IMR-90 (cell line): ENCODE data around the gene VSNL1. TPM values are rescaled to one million over a fixed set of nuclear protein-coding genes. Genes with fewer than 3 reads are reported as not detected.
A peak's percentile ranks its signal among the peaks of the same experiment; 100 is the strongest.

Source experiments
- ATAC-seq: fragments of 200-7000 bp; cut with Tn5 transposase; 2 replicates; pipeline ENCODE4 v1.9.1; 2020; ENCODE audit warnings: low read depth, mild to moderate bottlenecking, moderate library complexity
- BruUV-seq: library from RNA; stranded (reverse); fragments of 400-500 nt; replicated peaks from 2 replicates; lab custom pipeline; 2021; lab: Mats Ljungman, UMichigan
- CTCF ChIA-PET: fragments of 300-600 bp; formaldehyde crosslinking; extraction: SDS; loops from one replicate; lab custom pipeline; 2021; ENCODE audit warnings: antibody characterized with exemption; lab: Yijun Ruan, JAX
- POLR2A ChIA-PET: fragments of 300-600 bp; sonication (Branson Sonifier 250); formaldehyde crosslinking; loops from one replicate; lab custom pipeline; 2022; ENCODE audit warnings: antibody characterized with exemption; ENCODE audit not compliant: unreplicated experiment; lab: Charles Lee
- DNase-seq: peaks from one replicate; pipeline ENCODE4 v3.0.0; 2013
- H2AFZ ChIP-seq: replicated peaks from 2 replicates; pipeline ENCODE3; 2013; ENCODE audit warnings: low read length, mild to moderate bottlenecking; ENCODE audit not compliant: poor library complexity
- H2AK5ac ChIP-seq: 2 replicates; pipeline ENCODE4 v1.6.1; 2013; ENCODE audit warnings: low read depth, low read length, inconsistent platforms
- H2AK9ac ChIP-seq: replicated peaks from 2 replicates; pipeline ENCODE3; 2013; ENCODE audit warnings: mild to moderate bottlenecking, low read depth, low read length, moderate library complexity; ENCODE audit not compliant: poor library complexity
- H2BK120ac ChIP-seq: 2 replicates; pipeline ENCODE4 v1.6.1; 2013; ENCODE audit warnings: low read depth, low read length, inconsistent platforms
- H2BK15ac ChIP-seq: 3 replicates; pipeline ENCODE4 v1.6.1; 2013; ENCODE audit warnings: low read depth, low read length, inconsistent platforms
- H2BK20ac ChIP-seq: 2 replicates; pipeline ENCODE4 v1.6.1; 2013; ENCODE audit warnings: low read depth, mild to moderate bottlenecking, inconsistent platforms, low read length, moderate library complexity
- H2BK5ac ChIP-seq: 2 replicates; pipeline ENCODE4 v1.6.1; 2013; ENCODE audit warnings: mild to moderate bottlenecking, low read depth, low read length, inconsistent platforms; ENCODE audit not compliant: poor library complexity, severe bottlenecking
- H3K14ac ChIP-seq: replicated peaks from 2 replicates; pipeline ENCODE4 v1.6.1; 2013; ENCODE audit warnings: low read depth, low read length, inconsistent platforms
- H3K18ac ChIP-seq: 2 replicates; pipeline ENCODE4 v1.6.1; 2013; ENCODE audit warnings: low read depth, low read length, control low read depth
- H3K23ac ChIP-seq: 2 replicates; pipeline ENCODE4 v1.6.1; 2013; ENCODE audit warnings: low read depth, low read length, inconsistent platforms
- H3K27ac ChIP-seq: 2 replicates; pipeline ENCODE4 v1.5.1; 2013; ENCODE audit warnings: mild to moderate bottlenecking, control low read depth, low read length; ENCODE audit not compliant: insufficient read depth
- H3K27me3 ChIP-seq: 2 replicates; pipeline ENCODE4 v1.6.1; 2013; ENCODE audit warnings: low read length; ENCODE audit not compliant: control insufficient read depth, insufficient read depth
- H3K36me3 ChIP-seq: 2 replicates; pipeline ENCODE4 v1.6.1; 2013; ENCODE audit warnings: low read length, mixed read lengths; ENCODE audit not compliant: control insufficient read depth, insufficient read depth
- H3K4ac ChIP-seq: 2 replicates; pipeline ENCODE4 v1.6.1; 2013; ENCODE audit warnings: low read depth, low read length, inconsistent platforms
- H3K4me1 ChIP-seq: 2 replicates; pipeline ENCODE4 v1.6.1; 2013; ENCODE audit warnings: low read length, mixed read lengths; ENCODE audit not compliant: control insufficient read depth, insufficient read depth
- H3K4me2 ChIP-seq: 2 replicates; pipeline ENCODE4 v1.6.1; 2013; ENCODE audit warnings: low read depth, mild to moderate bottlenecking, control low read depth, low read length, moderate library complexity
- H3K4me3 ChIP-seq: 2 replicates; pipeline ENCODE4 v1.5.1; 2013; ENCODE audit warnings: low read depth, mild to moderate bottlenecking, control low read depth, low read length, moderate library complexity; ENCODE audit not compliant: insufficient read depth
- H3K56ac ChIP-seq: 2 replicates; pipeline ENCODE4 v1.6.1; 2013; ENCODE audit warnings: low read length, inconsistent platforms; ENCODE audit not compliant: insufficient read depth; ENCODE audit errors: extremely low read depth
- H3K79me1 ChIP-seq, 2 experiments: 2 replicates each; pipeline ENCODE4 v1.6.1; 2013; ENCODE audit warnings: low read length in 2 of 2, inconsistent platforms in 1 of 2, low read depth in 1 of 2
- H3K9ac ChIP-seq: 2 replicates; pipeline ENCODE4 v1.6.1; 2013; ENCODE audit warnings: low read depth, low read length, control low read depth
- H3K9me1 ChIP-seq: 2 replicates; pipeline ENCODE4 v1.6.1; 2013; ENCODE audit warnings: low read length, inconsistent platforms; ENCODE audit not compliant: insufficient read depth
- H3K9me3 ChIP-seq: 2 replicates; pipeline ENCODE4 v1.6.1; 2013; ENCODE audit warnings: low read length; ENCODE audit not compliant: control insufficient read depth, insufficient read depth
- H4K20me1 ChIP-seq: 2 replicates; pipeline ENCODE4 v1.6.1; 2013; ENCODE audit warnings: low read length, inconsistent platforms; ENCODE audit not compliant: insufficient read depth
- H4K5ac ChIP-seq: 2 replicates; pipeline ENCODE4 v1.6.1; 2013; ENCODE audit warnings: mild to moderate bottlenecking, low read depth, low read length, control low read depth
- H4K8ac ChIP-seq, 2 experiments: 2 replicates each; pipeline ENCODE4 v1.6.1; 2013; ENCODE audit warnings: low read depth in 2 of 2, low read length in 2 of 2, control low read depth in 1 of 2, inconsistent platforms in 1 of 2
- H4K91ac ChIP-seq: 2 replicates; pipeline ENCODE4 v1.6.1; 2013; ENCODE audit warnings: low read depth, low read length, inconsistent platforms; ENCODE audit not compliant: insufficient read depth
- BHLHE40 ChIP-seq: fragments of 150-350 bp; IDR thresholded peaks from 2 replicates; pipeline ENCODE4 v1.6.1; 2016; ENCODE audit warnings: mild to moderate bottlenecking, low read depth, low read length
- ELK1 ChIP-seq: fragments of 150-350 bp; IDR thresholded peaks from 2 replicates; pipeline ENCODE4 v1.6.1; 2016; ENCODE audit warnings: low read depth, mild to moderate bottlenecking, low read length, moderate library complexity, borderline replicate concordance
- FOS ChIP-seq: fragments of 150-350 bp; IDR thresholded peaks from 2 replicates; pipeline ENCODE4 v1.6.1; 2016; ENCODE audit warnings: low read depth, low read length
- MAFK ChIP-seq: IDR thresholded peaks from 2 replicates; pipeline ENCODE4 v1.6.1; 2012; ENCODE audit warnings: low read depth, low read length, improper control_type of control experiment
- MXI1 ChIP-seq: IDR thresholded peaks from 2 replicates; pipeline ENCODE4 v1.6.1; 2012; ENCODE audit warnings: low read depth, mild to moderate bottlenecking, low read length, moderate library complexity, borderline replicate concordance
- SMC3 ChIP-seq: fragments of 150-350 bp; IDR thresholded peaks from 2 replicates; pipeline ENCODE4 v1.6.1; 2016; ENCODE audit warnings: low read depth, mild to moderate bottlenecking, antibody characterized with exemption, low read length, moderate library complexity
- WGBS, 2 experiments: methylation state at CpG; one replicate each; pipeline versions ENCODE4 v1.1.5 to v1.1.7; 2013; ENCODE audit warnings: missing lambda C conversion rate in 2 of 2; ENCODE audit not compliant: insufficient read length in 1 of 2; ENCODE audit errors: extremely low coverage in 2 of 2; 5-methylcytosine and 5-hydroxymethylcytosine counted together
- dilution Hi-C: fragments of 300-500 bp; cut with HindIII; formaldehyde crosslinking; loops from one replicate; pipeline ENCODE4 v1.14.3; 2018; ENCODE audit warnings: low sequenced_read_pairs; ENCODE audit not compliant: unreplicated experiment
- in situ Hi-C: fragments of 300-500 bp; cut with MboI; formaldehyde crosslinking; loops from 3 replicates; pipeline ENCODE4 v1.14.3; 2019; ENCODE audit warnings: low sequenced_read_pairs, inconsistent platforms, mixed read lengths
- intact Hi-C: fragments of 100-400 bp; cut with micrococcal nuclease; formaldehyde crosslinking; loops from 2 replicates; pipeline ENCODE4 v1.10.0; 2022
- polyA plus RNA-seq, 3 experiments: library from polyadenylated mRNA; depleted of rRNA; stranded (reverse); fragments of >200 nt; gene quantifications; 2 replicates each; pipeline ENCODE4 v1.2.3, GENCODE V29; 2012; ENCODE audit warnings: low replicate concordance in 1 of 3
- total RNA-seq: library from RNA; depleted of rRNA; stranded (reverse); fragments of >200 nt; gene quantifications from 2 replicates; pipeline ENCODE4 v1.2.3, GENCODE V29; 2012

The VSNL1 gene
- total and polyA plus RNA-seq, 2 of the 4 experiments (the other 2 are of a cell fraction), result 0.32 to 0.36 TPM

GRCh38 chr2:17522303-17522702, 18.2 kb upstream of the VSNL1 start:
- Histone ChIP-seq H3K36me3 (no peaks in the 10 kb centered on the region), H3K27ac (no peak overlapping the region), H2BK5ac (no peak overlapping the region), H2AK9ac (no peak overlapping the region), H3K4me2 (no peak overlapping the region), H3K27me3 (no peaks in the 10 kb centered on the region), H2BK15ac (no peak overlapping the region), H3K9me1 (no peaks in the 10 kb centered on the region), H3K14ac (no peak overlapping the region), H4K5ac (no peak overlapping the region), H3K9ac (no peak overlapping the region), H3K23ac (no peak overlapping the region), H2BK120ac (no peak overlapping the region), H3K56ac (no peak overlapping the region), H2AFZ (no peak overlapping the region), H3K4ac (no peak overlapping the region), H3K79me1 (no peaks in the 10 kb centered on the region), H4K91ac (no peak overlapping the region), H2AK5ac (no peak overlapping the region), H3K4me3 (no peak overlapping the region), H2BK20ac (no peak overlapping the region), H3K4me1 (no peaks in the 10 kb centered on the region), H3K9me3 (no peaks in the 10 kb centered on the region), H4K8ac (no peak overlapping the region), H3K18ac (no peak overlapping the region), H4K20me1 (no peaks in the 10 kb centered on the region)
- DNase-seq (no peak), ATAC-seq (no peak)
- WGBS, 2 experiments, result 100% methylated on average over 1 of the region's 6 CpGs; no CpG with 5 or more reads in 1 of the 2 experiments
- TF ChIP-seq BHLHE40 (no peak), SMC3 (no peak), MXI1 (no peak), FOS (no peak), MAFK (peak; percentile 37), ELK1 (no peak)
- ChIA-PET CTCF (no interaction called here), POLR2A (no interaction called here)
- no TSS peak for BruUV-seq
- in situ Hi-C loops, result no loop called here
- dilution Hi-C loops, result no loop called here
- intact Hi-C loops, result no loop called here
